ENCODE data around the gene PLK1.
"Not testable (repeated sequence)": the region's sequence is repeated elsewhere in the genome, so short reads cannot be mapped to it uniquely, and the experiment has no call there.

Gene PLK1

GRCh38 chr16:23712976-23713375 lies 34.3 kb downstream of the PLK1 start, which contains the start of gene ERN2:
Gene ERN2, minus strand, starts transcription at chr16:23713222. Its CDS starts 35 bp downstream, at chr16:23713187.
- no peak for DNase-seq

GRCh38 chr16:23716484-23716883 lies 37.8 kb downstream of the PLK1 start:
- no peak for DNase-seq

GRCh38 chr16:23722613-23723240 lies 44.0 kb downstream of the PLK1 start:
- DNase-seq = not testable (repeated sequence)

- DNase-seq = no peak
Measured at GRCh38 chr16:23724096-23724784, 45.6 kb downstream of the PLK1 start.

DNA sequence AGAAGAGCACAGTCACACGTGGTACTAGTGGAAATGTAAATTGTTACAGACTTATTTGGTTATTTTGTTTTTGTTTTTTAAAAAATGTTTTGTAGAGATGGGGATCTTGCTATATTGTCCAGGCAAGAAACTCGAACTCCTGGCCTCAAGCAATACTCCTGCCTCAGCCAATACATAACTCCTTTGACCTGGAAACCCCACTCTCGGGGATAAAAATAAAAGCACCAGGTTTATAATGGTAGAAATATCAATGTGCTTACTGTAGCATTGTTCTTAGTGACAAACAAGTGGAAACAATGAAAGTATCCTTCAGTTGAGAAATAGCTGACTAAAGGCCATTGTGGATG lies 46.1 kb downstream of the PLK1 start:
- no peak for DNase-seq

GRCh38 chr16:23726710-23727109 lies 48.0 kb downstream of the PLK1 start:
- DNase-seq = no peak

- DNase-seq = no peak
Measured at GRCh38 chr16:23728112-23728477, 49.4 kb downstream of the PLK1 start.

DNA sequence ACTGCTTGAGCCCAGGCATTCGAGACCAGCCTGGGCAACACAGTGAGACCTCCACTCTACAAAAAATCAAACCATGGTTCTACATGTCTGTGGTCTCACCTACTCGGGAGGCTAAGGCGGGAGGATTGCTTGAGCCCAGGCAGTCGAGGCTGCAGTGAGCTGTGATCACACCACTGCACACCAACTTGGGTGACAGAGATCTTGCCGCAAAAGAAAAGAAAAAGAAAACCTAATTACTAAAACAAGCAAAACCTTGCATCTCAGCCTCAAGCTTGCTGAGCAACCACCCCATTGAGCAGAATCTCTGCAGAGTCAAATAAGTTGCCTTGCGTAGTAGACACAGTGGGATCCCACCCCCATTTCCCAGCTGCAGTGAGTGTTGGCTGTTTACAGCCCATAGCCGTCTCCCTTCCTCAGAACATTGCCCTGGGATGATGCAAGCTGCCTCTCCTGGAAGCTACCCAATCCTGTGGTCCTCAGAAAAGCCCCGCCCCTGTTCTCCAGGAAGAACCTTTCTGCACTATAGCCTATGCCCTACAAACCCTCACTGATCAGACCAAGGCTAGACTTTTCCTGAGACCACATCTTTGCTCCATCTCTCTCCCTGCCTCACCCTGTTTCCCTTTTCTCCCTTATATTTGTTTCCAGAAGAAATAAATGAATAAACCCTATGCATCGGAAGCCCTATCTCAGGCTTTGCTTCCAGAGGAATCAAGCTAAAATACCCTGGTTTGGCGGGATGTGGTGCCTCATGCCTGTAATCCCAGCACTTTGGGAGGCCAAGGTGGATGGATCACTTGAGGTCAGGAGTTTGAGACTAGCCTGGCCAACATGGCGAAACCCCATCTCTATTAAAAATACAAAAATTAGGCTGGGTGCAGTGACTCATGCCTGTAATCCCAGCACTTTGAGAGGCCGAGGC lies 51.1 kb downstream of the PLK1 start:
- DNase-seq = no peak

DNA sequence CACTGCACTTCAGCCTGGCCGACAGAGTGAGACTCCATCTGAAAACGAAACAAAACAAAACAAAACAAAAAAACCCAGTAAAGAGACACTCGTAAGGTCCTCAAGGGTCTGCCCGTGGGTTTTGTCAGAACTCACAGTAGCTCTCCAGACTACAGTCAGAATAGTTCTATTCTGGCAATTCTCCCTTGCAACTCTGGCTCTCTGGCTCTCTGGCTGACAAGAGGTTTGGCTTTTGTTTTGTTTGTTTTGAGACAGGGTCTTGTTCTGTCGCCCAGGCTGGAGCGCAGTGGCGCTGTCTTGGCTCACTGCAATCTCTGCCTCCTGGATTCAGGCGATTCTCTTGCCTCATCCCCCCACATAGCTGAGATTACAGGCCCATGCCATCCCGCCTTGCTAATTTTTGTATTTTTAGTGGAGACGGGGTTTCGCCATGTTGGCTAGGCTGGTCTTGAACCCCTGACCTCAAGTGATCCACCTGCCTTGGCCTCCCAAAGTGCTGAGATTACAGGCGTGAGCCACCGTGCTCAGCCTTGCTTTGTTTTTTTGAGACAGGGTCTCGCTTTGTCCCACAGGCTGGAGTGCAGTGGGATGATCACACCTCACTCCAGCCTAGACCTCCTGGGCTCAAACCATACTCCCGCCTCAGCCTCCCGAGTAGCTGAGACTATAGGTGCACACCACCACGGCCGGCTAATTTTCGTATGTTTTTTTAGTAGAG lies 55.6 kb downstream of the PLK1 start:
- DNase-seq = no peak

DNA sequence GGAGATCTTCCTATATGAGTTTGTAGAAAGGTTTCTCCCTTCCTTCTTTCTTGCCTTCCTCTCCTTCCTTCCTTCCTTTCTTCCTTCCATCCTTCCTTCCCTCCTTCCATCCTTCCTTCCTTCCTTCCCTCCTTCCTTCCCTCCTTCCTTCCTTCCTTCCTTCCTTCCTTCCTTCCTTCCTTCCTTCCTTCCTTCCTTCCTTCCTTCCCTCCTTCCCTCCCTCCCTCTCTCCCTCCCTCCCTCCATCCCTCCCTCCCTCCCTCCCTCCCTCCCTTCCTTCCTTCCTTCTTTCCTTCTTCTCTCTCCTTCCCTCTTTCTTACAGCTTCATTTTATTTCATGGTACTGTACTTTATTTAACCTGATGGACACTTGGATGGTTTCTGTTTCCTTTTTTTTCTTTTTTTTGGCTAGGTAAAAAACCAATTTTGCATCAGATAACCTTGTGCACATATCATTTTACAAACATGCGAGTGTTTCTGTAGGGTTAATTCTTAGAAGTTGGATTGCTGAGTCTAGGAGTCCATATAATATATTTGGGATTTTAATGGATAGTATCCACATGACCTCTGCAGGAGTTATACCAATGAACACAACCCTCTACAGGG lies 58.8 kb downstream of the PLK1 start:
- DNase-seq = not testable (repeated sequence)

GRCh38 chr16:23739516-23739915 lies 60.8 kb downstream of the PLK1 start:
- no peak for DNase-seq
